GM19324 (cell line): ENCODE measurements around the gene RNF151.

Source experiments
- ATAC-seq: cut with Tn5 transposase; IDR thresholded peaks from one replicate; pipeline ENCODE4 v1.9.1; 2021; ENCODE audit warnings: mild to moderate bottlenecking, moderate library complexity; ENCODE audit not compliant: unreplicated experiment, low FRiP score

Gene RNF151

DNA sequence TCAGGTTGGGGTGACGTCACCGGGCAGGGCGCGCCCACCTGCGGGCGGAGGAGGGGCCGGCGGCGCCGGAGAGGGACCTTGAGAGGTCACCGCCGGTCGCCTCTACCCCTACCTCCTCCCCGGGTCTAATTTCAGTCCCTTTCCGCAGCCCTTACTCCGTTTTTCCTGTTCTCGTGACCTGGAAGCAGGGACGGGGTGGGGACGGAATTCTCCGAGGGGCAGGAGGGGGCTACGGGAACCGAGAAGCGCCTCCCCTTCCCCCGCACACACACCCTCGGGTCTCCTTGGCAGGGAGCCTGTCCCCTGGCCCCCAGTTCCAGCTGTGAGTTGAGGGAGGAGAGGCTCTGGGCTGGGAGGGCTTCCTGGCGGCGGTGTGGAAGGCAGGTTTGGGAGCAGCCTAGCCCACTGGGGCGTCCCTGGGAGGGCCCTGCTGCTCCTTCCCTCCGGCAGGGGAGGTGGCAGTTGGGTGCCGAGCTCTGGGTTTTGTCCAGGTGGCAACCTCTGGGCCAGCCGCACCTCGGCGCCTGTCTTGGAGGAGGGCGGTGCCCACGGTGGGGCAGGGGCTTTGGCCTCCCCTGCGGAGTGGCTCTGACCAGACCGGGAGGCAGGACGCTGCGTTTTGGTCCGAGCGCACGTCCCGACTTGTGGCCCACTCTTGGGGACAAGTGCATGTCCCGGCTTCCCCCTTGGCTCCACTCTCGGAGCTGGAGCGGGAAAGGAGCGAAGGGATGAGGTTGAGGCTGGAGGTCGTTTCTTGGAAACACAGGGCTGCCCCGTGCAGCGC, 23.9 kb downstream of the RNF151 start:
- peak; percentile 3 for ATAC-seq

DNA sequence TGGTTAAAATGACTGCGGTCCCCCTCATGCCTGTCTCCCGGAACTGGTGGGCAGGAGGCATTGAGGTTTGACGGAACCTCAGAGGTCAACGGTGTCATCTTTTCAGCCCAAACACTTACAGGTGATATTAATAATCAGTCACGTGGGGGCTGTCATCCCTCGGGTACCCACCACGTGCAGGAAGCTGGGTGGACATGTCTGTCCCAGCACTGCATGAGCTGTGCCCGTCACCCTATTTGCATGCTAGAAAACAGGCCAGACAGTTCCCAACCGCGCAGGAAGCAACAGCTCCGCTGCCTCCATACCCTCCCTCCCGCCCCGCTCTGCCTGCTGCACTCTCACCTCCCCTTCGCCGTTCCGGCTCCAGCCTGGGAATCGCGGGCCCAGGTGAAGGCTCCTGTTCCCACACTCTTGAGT, 24.5 kb downstream of the RNF151 start:
- peak; percentile 38 for ATAC-seq

DNA sequence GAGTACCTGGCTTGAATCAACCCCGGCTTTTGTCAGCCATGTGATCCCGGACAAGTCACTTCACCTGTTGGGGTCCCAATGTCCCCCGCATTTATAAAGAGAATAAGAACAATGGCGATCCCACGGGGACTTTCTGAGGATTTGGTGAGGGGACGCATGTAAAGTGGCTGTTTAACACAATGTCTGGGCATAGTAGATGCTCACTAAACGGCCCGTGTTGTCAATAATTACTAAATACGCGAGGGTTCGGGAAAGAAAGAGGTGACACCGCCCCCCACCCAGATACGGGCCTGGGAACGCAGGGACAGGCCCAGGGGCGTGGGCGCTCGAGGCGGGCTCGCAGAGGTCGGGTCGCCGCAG, 24.9 kb downstream of the RNF151 start:
- no peak for ATAC-seq

DNA sequence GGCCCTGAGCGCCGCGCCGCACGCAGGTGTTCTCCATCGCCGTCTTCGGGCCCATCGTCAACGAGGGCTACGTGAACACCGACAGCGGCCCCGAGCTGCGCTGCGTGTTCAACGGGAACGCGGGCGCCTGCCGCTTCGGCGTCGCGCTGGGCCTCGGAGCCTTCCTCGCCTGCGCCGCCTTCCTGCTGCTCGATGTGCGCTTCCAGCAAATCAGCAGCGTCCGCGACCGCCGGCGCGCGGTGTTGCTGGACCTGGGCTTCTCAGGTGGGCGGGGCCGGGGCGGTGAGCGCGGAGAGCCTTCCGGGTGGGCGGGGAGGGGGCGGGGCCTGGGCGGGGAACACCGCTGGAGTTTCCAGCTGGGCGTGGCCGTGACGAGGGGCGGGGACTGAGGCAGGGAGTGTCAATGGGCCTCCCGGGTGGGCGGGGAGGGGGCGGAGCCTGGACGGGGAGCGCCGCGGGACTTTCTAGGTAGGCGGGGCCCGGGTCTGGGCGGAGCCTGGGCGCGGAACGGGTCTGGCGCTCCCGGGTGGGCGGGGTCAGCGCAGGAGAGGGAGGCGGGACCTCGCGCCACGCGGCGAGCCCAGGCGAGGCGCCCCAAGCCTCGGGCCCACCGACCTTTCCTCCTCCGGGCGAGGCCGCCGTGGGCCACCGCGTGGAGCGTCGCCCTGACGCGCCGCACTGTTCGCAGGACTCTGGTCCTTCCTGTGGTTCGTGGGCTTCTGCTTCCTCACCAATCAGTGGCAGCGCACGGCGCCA, 25.5 kb downstream of the RNF151 start:
- ATAC-seq, result peak; percentile 41

DNA sequence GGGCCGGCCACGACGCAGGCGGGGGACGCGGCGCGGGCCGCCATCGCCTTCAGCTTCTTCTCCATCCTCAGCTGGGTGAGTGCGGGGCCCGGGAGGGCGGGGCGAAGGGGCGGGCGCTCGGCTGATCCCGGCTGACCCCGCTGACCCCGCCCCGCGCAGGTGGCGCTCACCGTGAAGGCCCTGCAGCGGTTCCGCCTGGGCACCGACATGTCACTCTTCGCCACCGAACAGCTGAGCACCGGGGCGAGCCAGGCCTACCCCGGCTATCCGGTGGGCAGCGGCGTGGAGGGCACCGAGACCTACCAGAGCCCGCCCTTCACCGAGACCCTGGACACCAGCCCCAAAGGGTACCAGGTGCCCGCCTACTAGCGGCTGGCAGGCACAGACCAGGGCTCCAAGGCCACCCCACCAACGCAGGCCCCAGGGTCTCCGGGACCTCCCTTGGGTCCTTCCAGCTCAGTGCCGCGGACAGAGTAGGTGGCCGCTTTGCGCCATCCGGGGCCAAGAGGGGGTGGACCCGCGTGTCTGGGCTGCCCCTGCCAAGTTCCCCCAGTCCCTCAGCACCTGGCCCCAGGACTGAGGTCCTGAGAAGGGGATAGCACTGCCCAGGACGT, 26.2 kb downstream of the RNF151 start:
- no peak for ATAC-seq

- ATAC-seq, result no peak
Observed at GRCh38 chr16:1993731-1994131, 27.1 kb downstream of the RNF151 start.

DNA sequence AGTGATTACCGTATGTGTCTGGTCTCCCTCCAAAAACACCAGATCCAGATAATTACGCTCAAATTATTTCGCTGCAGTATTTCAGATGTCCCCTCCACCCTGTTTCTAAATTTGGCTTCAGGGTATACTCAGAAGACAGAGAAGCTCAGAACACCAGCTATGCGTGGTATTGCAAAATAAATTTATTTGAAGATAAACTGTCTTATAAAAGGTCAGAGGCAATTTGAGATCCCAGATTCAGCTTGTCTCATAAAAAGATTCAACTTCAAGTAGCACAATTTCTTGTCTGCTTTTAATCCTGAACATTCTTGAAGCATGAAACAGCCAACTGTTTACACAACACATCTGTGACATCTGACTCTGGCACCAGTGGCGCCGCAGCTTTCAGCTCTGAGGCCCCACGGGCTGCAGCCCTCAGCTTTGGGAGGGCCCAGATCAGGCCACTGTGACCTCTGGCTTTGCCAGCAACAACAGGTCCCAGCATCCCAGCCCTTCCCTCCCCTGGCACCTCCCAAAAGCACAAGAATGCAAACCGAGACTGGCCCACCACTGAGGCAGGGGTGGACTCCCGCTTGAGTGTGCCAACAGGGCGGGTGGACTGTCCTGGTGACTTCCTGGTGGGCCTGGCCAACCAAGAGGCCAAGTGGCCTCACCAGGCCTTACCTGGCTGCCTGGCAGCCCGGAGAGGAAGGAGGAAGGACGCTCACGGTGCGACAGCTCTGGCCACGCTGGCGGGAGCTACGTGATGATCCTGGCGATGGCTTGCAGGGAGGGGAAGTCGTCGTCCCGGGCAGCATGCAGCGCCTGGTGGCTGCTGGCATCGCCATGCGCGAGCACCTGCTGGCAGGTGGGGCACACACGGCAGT, 31.1 kb downstream of the RNF151 start:
- no peak for ATAC-seq

- no peak for ATAC-seq
Observed at GRCh38 chr16:1998360-1998835, 31.7 kb downstream of the RNF151 start.

DNA sequence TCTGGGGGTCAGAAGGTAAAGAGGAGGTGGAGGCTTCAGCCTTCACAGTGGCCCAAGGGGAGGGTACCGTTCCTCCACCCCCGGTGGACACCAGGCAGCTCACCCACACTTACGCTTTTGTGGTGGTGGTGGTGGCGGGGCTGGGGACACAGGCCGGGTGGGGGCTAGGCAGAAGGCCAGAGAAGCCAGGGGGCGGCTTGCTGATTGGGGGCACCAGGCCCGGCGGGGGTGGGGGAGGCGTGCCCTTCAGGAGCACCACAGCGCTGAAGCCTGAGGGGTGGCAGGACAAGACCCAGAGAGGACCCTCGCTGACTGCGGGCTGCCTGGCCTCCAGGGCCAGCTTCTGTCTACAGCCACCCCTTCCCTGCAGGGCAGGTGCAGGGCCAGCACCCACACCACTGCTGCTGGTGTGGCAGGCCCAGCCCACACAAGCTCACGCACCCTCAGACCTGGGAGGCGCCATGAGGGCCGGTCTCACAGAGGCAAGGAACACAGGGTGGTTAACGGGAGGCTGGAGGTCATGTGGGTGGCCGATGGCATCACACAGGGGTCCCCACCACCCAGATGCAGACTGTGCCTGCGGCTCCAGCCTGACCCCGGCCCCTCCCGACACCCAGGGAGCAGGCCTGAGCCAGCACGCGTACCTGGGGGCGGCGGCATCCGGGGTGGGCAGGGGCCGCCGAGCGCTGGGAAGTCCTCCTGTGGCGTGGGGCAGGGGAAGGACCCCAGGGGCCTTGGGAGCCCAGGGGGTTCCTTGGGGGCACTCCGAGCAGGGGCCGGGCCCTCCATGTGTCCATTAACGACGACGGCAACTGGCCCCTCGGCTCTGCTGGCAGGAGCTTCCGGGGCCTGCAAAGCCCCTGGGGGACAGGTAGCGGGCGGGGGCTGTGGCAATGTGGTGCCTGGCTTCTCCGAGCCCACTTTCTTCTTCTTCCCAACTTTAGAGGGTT, 32.5 kb downstream of the RNF151 start:
- ATAC-seq, result no peak

DNA sequence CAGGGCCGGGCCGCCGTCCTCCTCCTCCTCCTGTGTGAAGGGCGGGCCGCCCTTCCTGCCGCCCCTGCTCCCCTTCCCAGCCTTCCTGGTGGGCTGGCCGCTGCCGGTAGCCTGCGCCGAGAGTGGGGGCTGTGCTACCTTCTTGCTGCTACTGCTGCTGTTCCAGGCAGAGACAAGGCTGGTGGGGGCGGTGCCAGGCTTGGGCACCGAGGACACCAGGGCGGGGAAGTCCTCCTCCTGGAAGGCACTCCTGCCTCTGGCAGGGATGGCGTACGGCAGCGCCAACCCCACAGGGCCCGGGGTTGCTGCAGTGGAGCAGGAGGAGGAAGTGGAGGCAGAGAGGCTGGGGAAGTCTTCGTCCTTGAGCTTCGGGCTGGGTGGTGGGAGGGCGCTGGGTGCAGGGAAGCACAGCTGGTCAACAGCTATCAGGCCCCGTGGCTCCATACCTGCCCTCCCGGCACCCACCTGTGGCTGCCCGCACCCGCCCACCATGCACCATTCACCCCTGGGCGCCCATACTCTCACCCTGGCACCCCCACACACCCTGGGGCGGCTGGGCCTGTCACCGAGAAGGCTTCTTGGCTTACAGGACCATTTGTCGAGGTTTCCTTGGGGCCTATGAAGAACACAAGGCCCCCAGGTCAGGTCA, 33.3 kb downstream of the RNF151 start:
- ATAC-seq, result no peak

DNA sequence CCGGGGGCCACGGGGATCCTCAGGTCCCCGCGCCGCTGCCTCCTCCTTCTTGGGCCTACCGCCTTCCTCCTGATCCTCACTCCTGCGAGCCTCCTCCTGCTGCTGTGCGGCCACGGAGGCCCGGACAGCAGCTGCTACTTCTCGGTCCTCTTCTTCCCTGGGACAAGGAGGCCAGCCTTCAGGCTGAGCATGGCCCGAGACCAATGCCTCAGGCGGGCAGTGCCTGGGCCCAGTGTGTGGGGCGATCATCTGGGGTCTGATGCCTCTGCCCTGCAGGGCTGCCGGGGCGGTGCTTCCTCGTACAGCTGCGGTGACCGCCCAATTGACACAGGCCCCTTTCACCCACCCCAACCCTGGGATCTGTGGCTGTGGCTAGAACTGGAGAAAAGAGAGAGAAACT, 34.4 kb downstream of the RNF151 start:
- ATAC-seq, result no peak

DNA sequence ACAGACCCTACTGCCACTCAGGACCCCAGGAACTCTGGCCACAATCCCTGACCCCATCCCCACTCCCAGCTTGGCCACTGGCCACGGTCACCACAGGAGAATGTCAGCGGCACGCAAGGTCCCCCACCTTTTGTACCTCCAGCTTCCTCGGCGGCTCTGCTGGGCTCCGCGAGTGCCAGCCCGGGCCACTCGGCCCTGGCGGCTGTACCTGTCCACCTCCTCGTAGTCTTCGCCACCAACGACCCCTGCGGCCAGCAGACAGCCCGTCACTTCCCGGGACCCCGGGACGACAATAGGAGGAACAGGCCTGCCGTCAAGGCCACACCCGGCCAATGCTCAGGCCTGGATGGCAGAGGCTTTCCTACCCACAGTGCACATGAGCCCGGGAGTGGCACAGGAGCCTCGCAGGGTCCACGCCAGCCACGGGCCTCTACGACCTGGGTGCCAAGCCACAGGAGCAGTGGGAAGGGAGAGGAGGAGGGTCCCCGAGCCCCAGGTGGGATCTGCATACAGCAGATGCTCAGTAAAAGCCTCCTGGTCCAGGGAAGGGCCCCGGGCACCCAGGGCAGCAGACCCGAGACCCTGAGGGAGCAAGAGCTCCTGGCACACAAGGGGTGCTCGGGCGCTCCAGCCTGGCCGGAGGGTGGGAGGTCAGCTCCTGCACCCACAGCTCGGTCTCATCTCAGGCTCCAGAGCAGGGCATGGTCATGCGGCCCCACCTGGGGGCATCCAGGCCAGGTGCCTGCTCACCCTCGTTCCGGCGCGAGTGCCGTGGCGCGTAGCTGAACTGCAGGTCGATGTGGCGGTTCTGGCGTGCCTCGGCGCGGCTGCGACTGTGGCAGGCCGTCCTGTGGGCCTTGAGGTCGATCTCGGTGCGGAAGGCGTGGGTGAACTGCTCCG, 35.0 kb downstream of the RNF151 start:
- ATAC-seq, result no peak

DNA sequence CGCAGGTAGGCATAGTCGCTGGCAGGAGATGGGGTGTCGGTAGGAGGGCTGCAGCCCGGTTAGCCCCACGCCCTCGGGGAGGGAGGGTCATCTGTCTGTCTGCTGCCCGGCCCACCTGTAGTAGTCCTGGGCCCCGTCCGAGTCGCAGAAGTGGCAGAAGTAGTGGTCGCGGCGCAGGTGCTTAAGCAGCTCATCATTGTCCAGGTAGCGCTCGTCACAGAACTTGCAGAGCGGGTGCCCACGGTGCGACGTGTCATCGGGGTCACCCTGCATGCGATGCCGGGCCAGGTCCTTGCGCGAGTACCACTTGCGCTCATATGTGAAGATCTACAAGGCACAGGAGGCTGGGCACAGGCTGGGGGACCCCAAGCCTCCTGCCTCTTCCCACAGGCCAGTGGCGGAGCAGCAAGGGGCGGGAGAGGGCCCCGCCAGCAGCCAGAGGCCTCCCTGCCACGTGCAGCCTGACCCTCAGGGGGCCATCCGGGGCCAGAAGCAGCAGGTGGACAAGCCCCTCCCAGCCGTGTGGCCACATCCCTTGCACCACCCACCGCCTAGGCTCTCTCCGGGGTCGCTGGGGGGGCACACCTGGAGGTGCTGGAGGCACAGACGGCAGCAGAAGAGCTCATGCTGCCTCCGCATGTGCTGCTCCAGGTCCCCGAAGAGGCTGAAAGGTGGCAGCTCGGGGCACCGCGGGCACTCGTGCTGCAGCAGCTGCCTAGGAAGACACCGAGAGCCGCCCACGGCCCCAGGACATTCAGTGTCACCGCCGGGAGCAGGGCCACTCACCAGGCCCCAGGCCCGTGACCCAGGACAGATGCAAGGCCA, 36.0 kb downstream of the RNF151 start:
- ATAC-seq, result no peak

GRCh38 chr16:2003231-2003826, 36.7 kb downstream of the RNF151 start:
- no peak for ATAC-seq

DNA sequence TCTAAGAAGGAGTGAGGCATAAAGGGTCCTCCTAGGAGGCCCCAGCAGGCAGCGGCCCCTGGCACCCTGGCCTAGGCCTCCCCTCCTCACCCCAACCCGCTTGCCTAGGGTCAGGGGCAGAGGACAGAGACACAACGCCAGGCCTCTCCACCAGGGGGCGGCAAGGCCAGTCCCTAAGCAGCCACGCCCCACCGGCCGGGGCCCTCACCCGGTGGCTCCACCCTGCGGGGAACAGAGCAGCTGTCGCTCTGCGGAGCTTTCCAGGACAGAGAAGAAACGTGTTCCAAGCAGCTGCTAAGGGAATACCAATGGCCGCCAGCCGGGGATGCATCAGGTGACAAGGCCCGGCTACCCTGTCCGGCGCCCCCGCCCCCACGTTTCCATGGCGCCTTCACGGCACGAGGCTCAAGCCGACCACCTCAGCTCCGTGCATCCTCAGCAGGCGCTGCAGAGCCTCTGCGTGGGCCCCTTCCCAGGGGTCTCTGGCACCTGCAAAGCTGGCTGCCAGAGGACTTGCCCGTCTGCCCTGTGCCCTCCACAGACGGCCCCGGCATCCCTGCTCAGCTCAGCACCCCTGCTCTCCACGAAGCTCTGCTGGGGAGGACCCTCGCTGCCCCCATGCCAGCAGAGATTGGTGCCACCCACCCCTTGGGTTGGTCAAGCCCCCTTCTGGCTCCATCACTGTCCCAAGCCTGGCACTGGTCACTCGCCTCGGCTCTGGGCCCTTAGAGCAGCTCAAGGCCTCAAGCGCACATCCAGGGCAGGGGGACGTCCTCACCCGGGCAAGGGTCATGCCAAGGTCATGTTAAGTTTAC, 37.4 kb downstream of the RNF151 start:
- peak; percentile 37 for ATAC-seq
